Activated CD4-positive, alpha-beta memory T cell treated with anti-CD3 and anti-CD28 coated beads for 36 hours (primary cell): ENCODE measurements around the gene MFSD1. TPM values are rescaled to one million over a fixed set of nuclear protein-coding genes. Genes with fewer than 3 reads are reported as not detected.

ENCODE experiments used
- CTCF ChIA-PET: fragments of 350-600 bp; sonication (Branson Sonifier 250); formaldehyde crosslinking; loops from one replicate; lab custom pipeline; 2021; ENCODE audit warnings: antibody characterized with exemption, inconsistent platforms; lab: Charles Lee
- POLR2A ChIA-PET: fragments of 350-600 bp; sonication (Branson Sonifier 250); formaldehyde crosslinking; loops from one replicate; lab custom pipeline; 2021; ENCODE audit warnings: antibody characterized with exemption; lab: Charles Lee
- DNase-seq: peaks from one replicate; pipeline ENCODE4 v3.0.0-alpha.2; 2020
- H3K27ac Mint-ChIP-seq: one replicate; pipeline ENCODE4 v1.8.0; 2021; ENCODE audit warnings: mixed read lengths
- H3K27me3 Mint-ChIP-seq: one replicate; pipeline ENCODE4 v1.8.0; 2021; ENCODE audit warnings: mixed read lengths
- H3K36me3 Mint-ChIP-seq: one replicate; pipeline ENCODE4 v1.8.0; 2021; ENCODE audit warnings: mixed read lengths
- H3K4me1 Mint-ChIP-seq: one replicate; pipeline ENCODE4 v1.8.0; 2021; ENCODE audit warnings: low read depth, mixed read lengths
- H3K4me3 Mint-ChIP-seq: one replicate; pipeline ENCODE4 v1.8.0; 2021; ENCODE audit warnings: mild to moderate bottlenecking, mixed read lengths
- H3K9me3 Mint-ChIP-seq: one replicate; pipeline ENCODE4 v1.8.0; 2021; ENCODE audit warnings: mixed read lengths
- intact Hi-C: fragments of 100-400 bp; cut with micrococcal nuclease; formaldehyde crosslinking; loops from one replicate; pipeline ENCODE4 v1.15.1; 2023
- total RNA-seq, 2 experiments: library from RNA; stranded (reverse); gene quantifications; one replicate each; pipeline ENCODE4 v1.2.3, GENCODE V29; 2021

The MFSD1 gene
- total RNA-seq, 2 experiments from 2014 or later: 11.9 to 12.4 TPM

GRCh38 chr3:158823426-158823825 is 21.6 kb downstream of the MFSD1 start:
- no peaks in the 10 kb centered on the region for H3K9me3 Mint-ChIP-seq
- ChIA-PET POLR2A (no interaction called here), CTCF (no interaction called here)
- intact Hi-C loops: no loop called here
- no peaks in the 10 kb centered on the region for H3K4me1 Mint-ChIP-seq
- H3K27me3 Mint-ChIP-seq: no peaks in the 10 kb centered on the region
- no peak for DNase-seq
- peaks cover 22% of the 10 kb centered on the region for H3K36me3 Mint-ChIP-seq
- no peak overlapping the region for H3K4me3 Mint-ChIP-seq
- no peak overlapping the region for H3K27ac Mint-ChIP-seq

DNA sequence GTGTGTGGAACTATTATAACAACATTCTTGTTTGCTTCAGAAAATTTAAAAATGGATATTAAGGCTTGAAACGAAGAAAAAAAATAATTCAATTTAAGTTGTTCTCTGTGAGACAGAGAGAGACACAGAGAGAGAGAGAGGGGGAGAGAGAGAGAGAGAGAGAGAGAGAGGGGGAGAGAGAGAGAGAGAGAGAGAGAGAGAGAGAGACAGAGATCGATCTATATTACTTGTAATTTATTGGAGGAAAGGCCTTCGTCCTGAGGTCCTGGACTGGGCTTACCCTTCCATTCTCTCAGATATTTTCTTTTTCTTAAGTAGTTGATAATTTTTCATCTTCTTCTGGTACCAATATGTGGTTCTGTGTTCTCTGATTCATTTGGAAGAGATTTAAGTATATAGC is 25.9 kb downstream of the MFSD1 start:
- Mint-ChIP-seq H3K36me3 (peaks cover 31% of the 10 kb centered on the region), H3K4me3 (no peak overlapping the region), H3K9me3 (no peaks in the 10 kb centered on the region), H3K4me1 (peaks cover 5% of the 10 kb centered on the region), H3K27ac (no peak overlapping the region), H3K27me3 (no peaks in the 10 kb centered on the region)
- CTCF ChIA-PET: interaction anchor here (0.7 kb wide), 1 partner anchor 216 kb away, joined by 3 read pairs; no protein-coding TSS in a partner anchor
- POLR2A ChIA-PET: no interaction called here
- no peak for DNase-seq
- intact Hi-C loops: no loop called here

DNA sequence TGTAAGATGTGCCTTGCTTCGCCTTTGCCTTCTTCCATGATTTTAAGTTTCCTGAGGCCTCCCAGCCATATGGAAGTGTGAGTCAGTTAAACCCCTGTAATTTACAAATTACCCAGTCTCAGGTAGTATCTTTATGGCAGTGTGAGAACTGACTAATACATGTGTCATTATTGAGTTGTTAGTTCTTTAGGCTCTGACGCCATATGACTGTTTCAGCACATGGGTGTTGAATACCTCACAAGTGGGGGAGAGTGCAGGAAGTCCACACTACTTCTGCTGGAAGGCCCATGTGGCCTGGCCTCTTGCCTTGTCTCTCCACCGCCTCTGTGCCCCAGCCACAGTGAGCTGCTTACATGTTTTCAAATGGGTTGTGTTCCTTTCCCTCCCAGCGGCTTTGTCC is 28.5 kb downstream of the MFSD1 start:
- no peak overlapping the region for H3K4me3 Mint-ChIP-seq
- intact Hi-C loops: no loop called here
- no peak for DNase-seq
- no peaks in the 10 kb centered on the region for H3K27me3 Mint-ChIP-seq
- H3K27ac Mint-ChIP-seq: no peak overlapping the region
- ChIA-PET CTCF (no interaction called here), POLR2A (no interaction called here)
- H3K36me3 Mint-ChIP-seq: peaks cover 27% of the 10 kb centered on the region
- no peaks in the 10 kb centered on the region for H3K9me3 Mint-ChIP-seq
- H3K4me1 Mint-ChIP-seq: peaks cover 5% of the 10 kb centered on the region

DNA sequence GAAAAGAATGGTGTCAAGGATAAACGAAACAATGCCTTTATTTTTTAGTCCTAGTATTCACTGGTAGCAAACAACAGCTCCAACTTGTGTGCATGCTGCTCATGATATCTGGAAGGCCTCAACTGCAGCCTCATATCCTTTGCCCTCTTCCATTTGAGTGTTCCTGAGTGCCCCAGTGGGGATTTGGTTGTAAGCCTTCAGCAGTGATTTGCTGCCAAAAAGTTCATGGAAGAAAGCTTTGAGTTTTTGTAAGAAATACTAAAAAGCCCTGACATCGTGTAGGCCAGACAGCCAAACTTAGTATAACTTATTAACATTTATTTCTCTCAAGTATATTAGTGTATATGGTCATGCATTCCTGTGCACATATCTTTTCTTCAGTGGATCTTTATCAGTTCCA is 30.0 kb downstream of the MFSD1 start:
- ChIA-PET POLR2A (no interaction called here), CTCF (interaction anchor here (1.5 to 1.6 kb wide), 2 partner anchors 15 to 428 kb away, joined by 4 read pairs; no protein-coding TSS in a partner anchor)
- Mint-ChIP-seq H3K4me1 (peaks cover 5% of the 10 kb centered on the region), H3K36me3 (peaks cover 27% of the 10 kb centered on the region), H3K27me3 (no peaks in the 10 kb centered on the region), H3K4me3 (no peak overlapping the region), H3K27ac (no peak overlapping the region), H3K9me3 (no peaks in the 10 kb centered on the region)
- intact Hi-C loops: no loop called here
- no peak for DNase-seq

DNA sequence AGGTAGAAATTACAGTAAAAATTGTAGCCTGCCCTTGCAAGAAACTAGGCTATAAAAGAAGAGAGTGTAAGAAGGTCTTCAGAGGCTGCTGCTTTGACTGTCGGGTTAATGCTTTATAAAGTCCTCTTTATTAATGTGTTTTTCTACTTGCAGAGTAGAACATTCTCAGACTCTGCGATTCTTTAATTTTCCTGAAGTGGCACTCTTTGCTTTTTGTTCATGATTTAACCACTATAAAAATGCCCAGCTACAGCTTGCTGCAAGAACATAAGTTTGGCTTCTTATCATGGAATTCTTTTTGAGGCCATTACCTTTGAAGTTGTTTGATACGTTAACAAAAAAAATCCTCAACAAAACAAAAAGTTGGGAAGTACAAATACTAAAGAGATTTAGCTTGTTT is 33.8 kb downstream of the MFSD1 start:
- H3K27ac Mint-ChIP-seq: no peak overlapping the region
- POLR2A ChIA-PET: no interaction called here
- no peak for DNase-seq

GRCh38 chr3:158836312-158836711 is 34.5 kb downstream of the MFSD1 start:
- no peak overlapping the region for H3K4me3 Mint-ChIP-seq
- H3K27me3 Mint-ChIP-seq: no peaks in the 10 kb centered on the region
- no peaks in the 10 kb centered on the region for H3K4me1 Mint-ChIP-seq
- CTCF ChIA-PET: interaction anchor here (0.8 kb wide), 1 partner anchor 10 kb away, joined by 4 read pairs; no protein-coding TSS in a partner anchor
- intact Hi-C loops: no loop called here
- H3K36me3 Mint-ChIP-seq: peaks cover 8% of the 10 kb centered on the region
- DNase-seq: no peak
- no peak overlapping the region for H3K27ac Mint-ChIP-seq
- H3K9me3 Mint-ChIP-seq: no peaks in the 10 kb centered on the region
- POLR2A ChIA-PET: no interaction called here

More for the DNA sequence above, 33.8 kb downstream of the MFSD1 start:
- intact Hi-C loops: no loop called here
- Mint-ChIP-seq H3K4me3 (no peak overlapping the region), H3K4me1 (no peaks in the 10 kb centered on the region), H3K27me3 (no peaks in the 10 kb centered on the region), H3K9me3 (no peaks in the 10 kb centered on the region), H3K36me3 (peaks cover 11% of the 10 kb centered on the region)
- CTCF ChIA-PET: interaction anchor here (0.8 kb wide), 1 partner anchor 11 kb away, joined by 4 read pairs; no protein-coding TSS in a partner anchor

DNA sequence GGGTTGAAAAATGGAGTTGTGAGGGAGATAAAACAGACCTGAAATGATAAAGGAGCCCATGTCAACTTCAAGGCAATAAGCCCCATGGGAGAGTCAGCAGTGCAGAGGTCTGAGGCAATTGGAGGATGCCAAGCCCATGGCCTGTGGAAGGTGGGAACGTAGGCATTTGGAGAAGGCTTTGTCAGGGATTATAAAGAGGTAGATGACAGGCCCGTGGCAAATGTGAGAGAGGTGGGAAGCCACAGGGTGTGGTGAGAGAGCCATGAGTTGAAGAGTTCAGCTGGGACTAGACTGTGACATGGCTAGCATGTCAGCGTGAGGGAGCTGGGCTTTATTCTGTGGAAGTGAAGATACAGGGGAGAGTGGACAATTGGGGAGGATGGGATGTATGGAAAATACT is 35.4 kb downstream of the MFSD1 start:
- Mint-ChIP-seq H3K36me3 (peaks cover 4% of the 10 kb centered on the region), H3K4me3 (no peak overlapping the region), H3K4me1 (no peaks in the 10 kb centered on the region), H3K27ac (no peak overlapping the region), H3K9me3 (no peaks in the 10 kb centered on the region), H3K27me3 (no peaks in the 10 kb centered on the region)
- intact Hi-C loops: no loop called here
- CTCF ChIA-PET: interaction anchor here (0.6 kb wide), 1 partner anchor 1224 kb away, joined by 3 read pairs; no protein-coding TSS in a partner anchor
- POLR2A ChIA-PET: no interaction called here
- DNase-seq: no peak

DNA sequence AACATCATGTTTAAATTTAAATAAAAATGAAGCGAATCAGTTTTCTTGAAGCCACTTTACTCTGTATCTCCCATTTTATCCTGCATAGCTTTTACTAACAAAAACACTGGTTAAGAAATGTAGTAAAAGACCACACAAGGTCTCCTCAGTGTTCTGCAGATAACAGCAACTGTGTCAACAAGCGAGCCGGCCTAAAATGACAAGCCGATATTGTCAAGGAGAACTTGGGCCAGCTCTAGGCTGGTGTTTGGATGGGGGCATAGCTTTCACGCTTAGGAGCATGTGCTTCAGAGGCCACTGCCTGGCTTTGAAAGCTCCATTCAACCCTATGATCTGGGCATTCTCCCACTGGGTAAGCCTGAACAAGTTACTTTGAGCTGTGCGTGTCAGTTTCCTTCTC is 38.1 kb downstream of the MFSD1 start:
- DNase-seq: no peak
- ChIA-PET CTCF (no interaction called here), POLR2A (no interaction called here)
- H3K27ac Mint-ChIP-seq: no peak overlapping the region
- no peaks in the 10 kb centered on the region for H3K36me3 Mint-ChIP-seq
- intact Hi-C loops: no loop called here
- H3K27me3 Mint-ChIP-seq: no peaks in the 10 kb centered on the region
- no peaks in the 10 kb centered on the region for H3K9me3 Mint-ChIP-seq
- no peaks in the 10 kb centered on the region for H3K4me1 Mint-ChIP-seq
- H3K4me3 Mint-ChIP-seq: no peak overlapping the region

DNA sequence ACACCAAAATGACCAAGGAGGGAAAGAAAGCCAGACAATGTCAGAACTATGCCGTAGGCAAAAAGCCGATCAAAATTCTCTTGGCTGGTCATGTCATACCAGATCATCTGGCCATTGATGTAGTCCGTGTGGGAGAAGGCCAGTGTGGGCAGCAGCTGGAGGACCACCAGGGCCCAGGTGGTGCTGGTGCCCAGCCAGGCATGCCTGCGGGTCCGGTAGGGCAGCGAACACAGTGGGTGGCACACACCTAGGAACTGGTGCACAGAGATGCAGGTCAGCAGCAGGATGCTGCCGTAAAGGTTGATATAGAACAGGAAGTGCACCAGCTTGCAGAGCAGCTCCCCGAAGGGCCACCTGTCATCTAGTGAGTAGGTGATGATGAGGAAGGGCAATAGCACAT is 39.5 kb downstream of the MFSD1 start:
- H3K4me3 Mint-ChIP-seq: no peak overlapping the region
- H3K27ac Mint-ChIP-seq: no peak overlapping the region
- POLR2A ChIA-PET: no interaction called here
- no peaks in the 10 kb centered on the region for H3K27me3 Mint-ChIP-seq
- no peaks in the 10 kb centered on the region for H3K4me1 Mint-ChIP-seq
- intact Hi-C loops: no loop called here
- no peaks in the 10 kb centered on the region for H3K9me3 Mint-ChIP-seq
- DNase-seq: no peak
- H3K36me3 Mint-ChIP-seq: no peaks in the 10 kb centered on the region
- CTCF ChIA-PET: interaction anchor here (1.1 kb wide), 2 partner anchors 419 to 425 kb away, joined by 3 read pairs; no protein-coding TSS in a partner anchor

GRCh38 chr3:158842976-158843375 is 41.1 kb downstream of the MFSD1 start:
- Mint-ChIP-seq H3K27me3 (no peaks in the 10 kb centered on the region), H3K36me3 (no peaks in the 10 kb centered on the region), H3K9me3 (no peaks in the 10 kb centered on the region), H3K4me3 (no peak overlapping the region), H3K27ac (no peak overlapping the region), H3K4me1 (no peaks in the 10 kb centered on the region)
- ChIA-PET CTCF (interaction anchor here (5.5 kb wide), 1 partner anchor 416 kb away, joined by 90 read pairs; no protein-coding TSS in a partner anchor), POLR2A (no interaction called here)
- intact Hi-C loops: no loop called here
- no peak for DNase-seq

DNA sequence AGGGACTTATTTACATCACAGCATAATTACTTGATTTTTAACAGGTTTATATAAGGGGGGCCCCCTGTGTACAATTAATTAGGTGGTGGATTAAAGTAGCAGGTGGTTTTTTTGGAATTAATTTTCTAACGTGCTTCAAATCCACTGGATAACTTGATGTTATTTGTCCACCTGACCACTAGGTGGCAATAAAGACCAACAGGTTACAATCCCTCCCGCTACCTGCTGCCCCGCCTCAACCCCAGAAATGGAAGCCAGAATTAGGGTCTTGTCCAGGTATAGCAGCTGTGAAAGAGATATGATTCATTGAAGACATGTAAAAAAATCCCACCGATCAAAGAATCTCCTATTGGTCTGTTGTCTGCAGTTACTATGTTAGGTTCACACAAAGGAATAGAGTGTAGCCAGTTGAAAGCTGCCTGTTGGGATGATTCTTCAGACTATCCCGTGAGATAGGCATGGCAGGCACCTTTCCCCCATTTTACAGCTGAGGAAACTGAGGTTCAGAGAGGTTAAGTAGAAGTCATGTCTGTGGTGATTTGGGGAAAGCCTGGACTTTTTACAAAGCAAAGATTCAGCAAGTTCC is 44.0 kb downstream of the MFSD1 start:
- peak; percentile 33 for DNase-seq
- Mint-ChIP-seq H3K4me1 (no peaks in the 10 kb centered on the region), H3K9me3 (no peaks in the 10 kb centered on the region), H3K27me3 (no peaks in the 10 kb centered on the region), H3K36me3 (no peaks in the 10 kb centered on the region), H3K4me3 (no peak overlapping the region), H3K27ac (no peak overlapping the region)
- POLR2A ChIA-PET: no interaction called here
- CTCF ChIA-PET: interaction anchor here (0.6 to 5.5 kb wide), 16 partner anchors 10 to 959 kb away, joined by 3 to 90 read pairs (median 4); no protein-coding TSS in a partner anchor
- intact Hi-C loops: loop anchor here (1.0 kb wide), 1 partner anchor 414 kb away; no protein-coding TSS in a partner anchor

- intact Hi-C loops: no loop called here
- no peaks in the 10 kb centered on the region for H3K4me1 Mint-ChIP-seq
- no peak for DNase-seq
- CTCF ChIA-PET: interaction anchor here (0.8 to 5.5 kb wide), 12 partner anchors 10 to 958 kb away, joined by 3 to 90 read pairs (median 4); no protein-coding TSS in a partner anchor
- H3K27ac Mint-ChIP-seq: no peak overlapping the region
- H3K36me3 Mint-ChIP-seq: no peaks in the 10 kb centered on the region
- H3K9me3 Mint-ChIP-seq: no peaks in the 10 kb centered on the region
- no peak overlapping the region for H3K4me3 Mint-ChIP-seq
- H3K27me3 Mint-ChIP-seq: no peaks in the 10 kb centered on the region
- POLR2A ChIA-PET: no interaction called here
These were observed 45.1 kb downstream of the MFSD1 start for GRCh38 chr3:158846803-158847451.
